GM20000 (cell line): ENCODE measurements around the gene CSGALNACT2.

ENCODE experiments used
- DNase-seq: peaks from one replicate; pipeline ENCODE4 v3.0.0; 2012; ENCODE audit warnings: low spot score
- TF ChIP-seq, protein P1 (sequence below): IDR thresholded peaks from 2 replicates; pipeline ENCODE4 v1.5.1; 2012; ENCODE audit warnings: mild to moderate bottlenecking, control low read depth; ENCODE audit errors: extremely low read depth, missing control alignments

Gene CSGALNACT2

DNA sequence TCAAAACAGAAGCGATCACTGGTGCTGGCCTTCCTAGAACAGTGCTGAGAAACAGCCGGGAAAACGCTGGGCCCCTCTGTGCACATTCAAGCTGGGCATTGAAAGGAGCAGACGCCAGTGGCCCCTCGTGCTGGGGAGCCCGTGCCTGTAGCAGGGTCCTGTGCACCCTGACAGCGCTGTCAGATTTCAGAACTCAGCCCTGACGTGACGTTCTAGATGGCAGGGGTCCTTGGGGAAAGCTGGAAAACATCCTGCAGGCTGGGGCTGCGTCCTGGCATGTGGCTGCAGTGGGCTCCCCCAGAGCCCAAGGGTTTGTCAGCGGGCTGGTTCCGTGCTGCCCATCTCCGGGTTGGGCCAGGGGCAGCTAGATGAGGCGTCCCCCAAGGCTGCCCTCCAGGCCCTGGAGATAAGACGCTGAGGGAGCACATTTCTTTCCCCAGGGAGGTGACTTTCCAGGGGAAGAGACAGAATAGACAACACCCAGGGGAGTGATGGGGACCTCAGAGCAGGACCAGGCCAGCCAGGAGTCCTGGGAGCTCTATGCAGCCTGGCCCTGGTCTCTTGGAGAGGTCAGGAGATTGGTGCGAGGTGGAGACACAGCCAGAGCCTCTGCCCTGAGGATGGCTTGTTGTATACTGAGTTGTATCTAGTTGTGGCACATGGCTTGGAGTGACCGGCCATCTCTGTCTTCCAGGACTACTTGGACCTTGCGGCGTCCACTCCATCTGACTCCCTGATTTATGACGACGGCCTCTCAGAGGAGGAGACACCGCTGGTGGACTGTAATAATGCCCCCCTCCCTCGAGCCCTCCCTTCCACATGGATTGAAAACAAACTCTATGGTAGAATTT lies 12.1 kb upstream of the CSGALNACT2 start:
- TF ChIP-seq, protein P1, sequence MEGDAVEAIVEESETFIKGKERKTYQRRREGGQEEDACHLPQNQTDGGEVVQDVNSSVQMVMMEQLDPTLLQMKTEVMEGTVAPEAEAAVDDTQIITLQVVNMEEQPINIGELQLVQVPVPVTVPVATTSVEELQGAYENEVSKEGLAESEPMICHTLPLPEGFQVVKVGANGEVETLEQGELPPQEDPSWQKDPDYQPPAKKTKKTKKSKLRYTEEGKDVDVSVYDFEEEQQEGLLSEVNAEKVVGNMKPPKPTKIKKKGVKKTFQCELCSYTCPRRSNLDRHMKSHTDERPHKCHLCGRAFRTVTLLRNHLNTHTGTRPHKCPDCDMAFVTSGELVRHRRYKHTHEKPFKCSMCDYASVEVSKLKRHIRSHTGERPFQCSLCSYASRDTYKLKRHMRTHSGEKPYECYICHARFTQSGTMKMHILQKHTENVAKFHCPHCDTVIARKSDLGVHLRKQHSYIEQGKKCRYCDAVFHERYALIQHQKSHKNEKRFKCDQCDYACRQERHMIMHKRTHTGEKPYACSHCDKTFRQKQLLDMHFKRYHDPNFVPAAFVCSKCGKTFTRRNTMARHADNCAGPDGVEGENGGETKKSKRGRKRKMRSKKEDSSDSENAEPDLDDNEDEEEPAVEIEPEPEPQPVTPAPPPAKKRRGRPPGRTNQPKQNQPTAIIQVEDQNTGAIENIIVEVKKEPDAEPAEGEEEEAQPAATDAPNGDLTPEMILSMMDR: no peak
- DNase-seq: no peak

DNA sequence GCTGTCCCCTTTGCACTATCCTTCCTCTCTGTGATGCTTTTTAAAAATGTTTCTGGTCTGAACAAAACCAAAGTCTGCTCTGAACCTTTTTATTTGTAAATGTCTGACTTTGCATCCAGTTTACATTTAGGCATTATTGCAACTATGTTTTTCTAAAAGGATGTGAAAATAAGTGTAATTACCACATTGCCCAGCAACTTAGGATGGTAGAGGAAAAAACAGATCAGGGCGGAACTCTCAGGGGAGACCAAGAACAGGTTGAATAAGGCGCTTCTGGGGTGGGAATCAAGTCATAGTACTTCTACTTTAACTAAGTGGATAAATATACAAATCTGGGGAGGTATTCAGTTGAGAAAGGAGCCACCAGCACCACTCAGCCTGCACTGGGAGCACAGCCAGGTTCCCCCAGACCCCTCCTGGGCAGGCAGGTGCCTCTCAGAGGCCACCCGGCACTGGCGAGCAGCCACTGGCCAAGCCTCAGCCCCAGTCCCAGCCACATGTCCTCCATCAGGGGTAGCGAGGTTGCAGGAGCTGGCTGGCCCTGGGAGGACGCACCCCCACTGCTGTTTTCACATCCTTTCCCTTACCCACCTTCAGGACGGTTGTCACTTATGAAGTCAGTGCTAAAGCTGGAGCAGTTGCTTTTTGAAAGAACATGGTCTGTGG lies 11.4 kb upstream of the CSGALNACT2 start:
- TF ChIP-seq, protein P1: no peak
- no peak for DNase-seq

DNA sequence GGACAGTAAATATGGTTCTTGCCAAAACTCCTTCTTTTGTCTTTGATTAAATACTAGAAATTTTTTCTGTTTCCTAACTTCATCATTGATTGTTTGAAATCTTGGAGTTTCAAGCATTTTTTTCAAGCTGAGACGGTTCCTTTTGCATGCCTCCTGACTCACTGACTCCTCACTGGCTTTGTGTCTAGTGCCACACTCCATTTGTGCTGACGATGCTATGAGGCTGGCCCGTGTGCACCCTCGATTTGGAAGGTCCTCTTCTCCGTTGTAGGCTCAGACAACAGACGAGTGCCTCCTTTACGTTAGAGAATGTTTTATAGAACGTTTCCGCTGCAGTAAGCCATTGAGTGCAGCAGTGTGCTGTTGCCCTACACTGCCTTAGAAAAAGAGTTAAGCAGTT lies 10.8 kb upstream of the CSGALNACT2 start:
- DNase-seq: no peak
- TF ChIP-seq, protein P1: no peak

DNA sequence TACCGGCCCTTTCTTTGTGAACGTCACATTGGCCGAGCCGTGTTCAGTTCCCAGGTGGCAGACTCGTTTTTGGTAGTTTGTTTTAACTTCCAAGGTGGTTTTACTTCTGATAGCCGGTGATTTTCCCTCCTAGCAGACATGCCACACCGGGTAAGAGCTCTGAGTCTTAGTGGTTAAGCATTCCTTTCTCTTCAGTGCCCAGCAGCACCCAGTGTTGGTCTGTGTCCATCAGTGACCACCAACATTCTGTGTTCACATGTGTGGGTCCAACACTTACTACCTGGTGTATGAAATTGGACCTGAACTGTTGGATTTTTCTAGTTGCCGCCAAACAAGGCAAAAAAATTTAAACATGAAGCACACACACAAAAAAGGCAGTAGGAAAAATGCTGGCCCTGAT lies 9.9 kb upstream of the CSGALNACT2 start:
- no peak for DNase-seq

DNA sequence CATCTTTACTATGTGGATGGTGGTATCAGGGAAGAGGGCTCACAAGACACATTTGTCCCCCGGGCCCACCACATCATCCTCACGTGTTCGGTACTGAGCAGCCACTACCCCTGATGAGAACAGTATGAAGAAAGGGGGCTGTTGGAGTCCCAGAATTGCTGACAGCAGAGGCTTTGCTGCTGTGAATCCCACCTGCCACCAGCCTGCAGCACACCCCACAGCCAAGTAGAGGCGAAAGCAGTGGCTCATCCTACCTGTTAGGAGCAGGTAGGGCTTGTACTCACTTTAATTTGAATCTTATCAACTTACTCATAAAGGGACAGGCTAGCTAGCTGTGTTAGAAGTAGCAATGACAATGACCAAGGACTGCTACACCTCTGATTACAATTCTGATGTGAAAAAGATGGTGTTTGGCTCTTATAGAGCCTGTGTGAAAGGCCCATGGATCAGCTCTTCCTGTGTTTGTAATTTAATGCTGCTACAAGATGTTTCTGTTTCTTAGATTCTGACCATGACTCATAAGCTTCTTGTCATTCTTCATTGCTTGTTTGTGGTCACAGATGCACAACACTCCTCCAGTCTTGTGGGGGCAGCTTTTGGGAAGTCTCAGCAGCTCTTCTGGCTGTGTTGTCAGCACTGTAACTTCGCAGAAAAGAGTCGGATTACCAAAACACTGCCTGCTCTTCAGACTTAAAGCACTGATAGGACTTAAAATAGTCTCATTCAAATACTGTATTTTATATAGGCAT lies 9.1 kb upstream of the CSGALNACT2 start:
- TF ChIP-seq, protein P1: no peak
- peak; percentile 78 for DNase-seq

More for the DNA sequence above, 9.9 kb upstream of the CSGALNACT2 start:
- TF ChIP-seq, protein P1: no peak

DNA sequence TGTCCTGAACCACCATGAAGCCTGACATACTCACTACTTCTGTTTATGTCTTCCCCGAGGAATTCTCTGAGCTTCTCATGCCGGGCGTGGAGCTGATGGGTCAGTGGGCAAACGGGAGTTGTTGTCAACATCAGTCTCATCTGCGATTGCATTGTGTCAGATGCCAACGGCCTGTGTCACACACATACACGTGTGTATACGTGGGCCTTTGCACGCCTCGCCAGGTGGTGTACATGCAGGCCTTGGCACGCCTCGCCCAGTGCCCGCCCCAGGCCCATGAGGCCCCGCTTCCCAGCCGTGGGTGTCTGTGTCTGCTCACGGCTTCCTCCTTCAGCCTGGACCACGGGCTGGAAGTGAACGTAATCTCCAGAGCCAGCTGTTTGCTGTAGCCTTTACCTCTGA lies 7.5 kb upstream of the CSGALNACT2 start:
- peak; percentile 2 for DNase-seq
- TF ChIP-seq, protein P1: no peak
